Natural killer cell (primary cell): Measurements from ENCODE around the gene ETFBKMT. TPM values are rescaled to one million over a fixed set of nuclear protein-coding genes. Genes with fewer than 3 reads are reported as not detected.

Source experiments
- ATAC-seq, 3 donors: fragments of 150-1000 bp in 2 of 3; fragments of 200-7000 bp in 1 of 3; cut with Tn5 transposase; 1 replicate in 1 of 3; 2 replicates in 2 of 3; pipeline ENCODE4 v1.10.0; 2021; ENCODE audit warnings: mild to moderate bottlenecking in 2 of 3, moderate library complexity in 2 of 3
- DNase-seq, 2 donors: peaks; one replicate each; pipeline versions ENCODE4 v3.0.0 to v3.0.0-alpha.2; 2013 to 2021; ENCODE audit warnings: mixed read lengths in 1 of 2
- H3K27ac ChIP-seq: one replicate; pipeline ENCODE4 v1.5.1; 2013; ENCODE audit warnings: mild to moderate bottlenecking, low read length
- H3K27me3 ChIP-seq: one replicate; pipeline ENCODE4 v1.6.1; 2013; ENCODE audit warnings: low read length; ENCODE audit not compliant: control insufficient read depth, insufficient read depth
- H3K36me3 ChIP-seq: one replicate; pipeline ENCODE4 v1.6.1; 2013; ENCODE audit warnings: low read length; ENCODE audit not compliant: control insufficient read depth, insufficient read depth
- H3K4me1 ChIP-seq: one replicate; pipeline ENCODE4 v1.6.1; 2013; ENCODE audit warnings: low read length; ENCODE audit not compliant: control insufficient read depth, insufficient read depth
- H3K4me3 ChIP-seq: one replicate; pipeline ENCODE4 v1.5.1; 2013; ENCODE audit warnings: low read length
- H3K9me3 ChIP-seq: one replicate; pipeline ENCODE4 v1.6.1; 2013; ENCODE audit warnings: low read length; ENCODE audit not compliant: control insufficient read depth, insufficient read depth
- H3K27ac Mint-ChIP-seq, 2 donors: one replicate each; pipeline ENCODE4 v1.8.0; 2022; ENCODE audit warnings: mild to moderate bottlenecking in 2 of 2, mixed read lengths in 2 of 2, moderate library complexity in 1 of 2
- H3K27me3 Mint-ChIP-seq, 2 donors: one replicate each; pipeline ENCODE4 v1.8.0; 2022; ENCODE audit warnings: low read depth in 2 of 2, mixed read lengths in 2 of 2
- H3K36me3 Mint-ChIP-seq: one replicate; pipeline ENCODE4 v1.8.0; 2022; ENCODE audit warnings: mixed read lengths
- H3K4me1 Mint-ChIP-seq, 2 donors: one replicate each; pipeline ENCODE4 v1.8.0; 2022; ENCODE audit warnings: mixed read lengths in 2 of 2
- H3K4me3 Mint-ChIP-seq: one replicate; pipeline ENCODE4 v1.8.0; 2022; ENCODE audit warnings: mild to moderate bottlenecking, moderate library complexity, mixed read lengths
- H3K9me3 Mint-ChIP-seq, 2 donors: one replicate each; pipeline ENCODE4 v1.8.0; 2022; ENCODE audit warnings: mixed read lengths in 2 of 2
- CTCF ChIP-seq: fragments of 200-600 bp; IDR thresholded peaks from one replicate; pipeline ENCODE4 v1.8.0; 2022; ENCODE audit warnings: antibody characterized with exemption
- WGBS: methylation state at CpG from one replicate; pipeline ENCODE4 v1.1.7; 2013; ENCODE audit warnings: missing lambda C conversion rate; ENCODE audit not compliant: insufficient coverage; 5-methylcytosine and 5-hydroxymethylcytosine counted together
- intact Hi-C: fragments of 100-400 bp; cut with micrococcal nuclease; formaldehyde crosslinking; loops from one replicate; pipeline ENCODE4 v1.14.2; 2022
- total RNA-seq, 4 donors: library from RNA; stranded (reverse); fragments of 120-200 nt in 1 of 4; gene quantifications; one replicate each; pipeline versions ENCODE4 v1.2.3 to v1.2.4, GENCODE V29; 2013 to 2022

Gene ETFBKMT
- total RNA-seq, 3 donors from 2014 or later (not counting 1 experiment from before 2014, with no cell fraction given): 1.2 to 1.9 (median 1.2) TPM

GRCh38 chr12:31672521-31672920, 13.0 kb downstream of the ETFBKMT start:
- peaks cover 7% of the 10 kb centered on the region for H3K36me3 Mint-ChIP-seq

GRCh38 chr12:31682136-31682962, 22.9 kb downstream of the ETFBKMT start:
- H3K36me3 Mint-ChIP-seq: peaks cover 16% of the 10 kb centered on the region
- intact Hi-C loops: loop anchor here (1.0 to 2.0 kb wide), 3 partner anchors 378 to 630 kb away; no protein-coding TSS in a partner anchor
- H3K27me3 Mint-ChIP-seq: no peaks in the 10 kb centered on the region
- H3K4me1 ChIP-seq: peaks cover 9% of the 10 kb centered on the region
- peaks cover 2 to 3% of the 10 kb centered on the region in 2 donors for H3K9me3 Mint-ChIP-seq
- no peaks in the 10 kb centered on the region for H3K27me3 ChIP-seq
- ATAC-seq (peak; percentile 93 to 99 (median 93)), DNase-seq (peak; percentile 47 to 91)
- peak overlapping the region; percentile 34 to 84 for H3K27ac Mint-ChIP-seq
- no peak overlapping the region for H3K4me3 Mint-ChIP-seq
- no peak overlapping the region for H3K4me3 ChIP-seq
- peak; percentile 74 for TF ChIP-seq CTCF
- peaks cover 4% of the 10 kb centered on the region for H3K36me3 ChIP-seq
- WGBS: 77% methylated on average over 10 of the region's 10 CpGs
- H3K4me1 Mint-ChIP-seq: peaks cover 4 to 16% of the 10 kb centered on the region in 2 donors
- H3K27ac ChIP-seq: peak overlapping the region; percentile 8
- peaks cover 16% of the 10 kb centered on the region for H3K9me3 ChIP-seq

More at GRCh38 chr12:31672521-31672920, 13.0 kb downstream of the ETFBKMT start:
- Histone ChIP-seq H3K27me3 (no peaks in the 10 kb centered on the region), H3K4me3 (no peak overlapping the region), H3K27ac (no peak overlapping the region), H3K4me1 (no peaks in the 10 kb centered on the region), H3K36me3 (peaks cover 8% of the 10 kb centered on the region), H3K9me3 (peaks cover 6% of the 10 kb centered on the region)
- H3K9me3 Mint-ChIP-seq: peaks cover 2 to 3% of the 10 kb centered on the region in 2 donors
- no peaks in the 10 kb centered on the region for H3K4me1 Mint-ChIP-seq
- H3K27me3 Mint-ChIP-seq: no peaks in the 10 kb centered on the region
- no peak overlapping the region for H3K27ac Mint-ChIP-seq
- DNase-seq: no peak
- TF ChIP-seq CTCF: no peak
- no peak for ATAC-seq
- intact Hi-C loops: no loop called here
- WGBS: 92% methylated on average over 2 of the region's 4 CpGs
- H3K4me3 Mint-ChIP-seq: no peak overlapping the region

- intact Hi-C loops: no loop called here
- 100% methylated on average over 3 of the region's 3 CpGs for WGBS
These were observed 26.3 kb downstream of the ETFBKMT start for GRCh38 chr12:31685801-31686200.

More at GRCh38 chr12:31685801-31686200, 26.3 kb downstream of the ETFBKMT start:
- Mint-ChIP-seq H3K4me1 (peaks cover 4 to 11% of the 10 kb centered on the region in 2 donors), H3K9me3 (peaks cover 2 to 3% of the 10 kb centered on the region in 2 donors), H3K27me3 (no peaks in the 10 kb centered on the region), H3K27ac (no peak overlapping the region), H3K4me3 (no peak overlapping the region), H3K36me3 (peaks cover 16% of the 10 kb centered on the region)
- TF ChIP-seq CTCF: no peak
- peaks cover 9% of the 10 kb centered on the region for H3K4me1 ChIP-seq
- peaks cover 4% of the 10 kb centered on the region for H3K36me3 ChIP-seq
- ATAC-seq (no peak), DNase-seq (no peak)
- no peaks in the 10 kb centered on the region for H3K27me3 ChIP-seq
- H3K27ac ChIP-seq: no peak overlapping the region
- peaks cover 16% of the 10 kb centered on the region for H3K9me3 ChIP-seq
- H3K4me3 ChIP-seq: no peak overlapping the region
